GM12892 (cell line): ENCODE measurements around the gene CDH18.

Source experiments
- POLR2A ChIP-seq: IDR thresholded peaks from 2 replicates; pipeline ENCODE4 v1.6.1; 2011; ENCODE audit warnings: low read depth, low read length, control low read depth
- TAF1 ChIP-seq: IDR thresholded peaks from 2 replicates; pipeline ENCODE4 v1.6.1; 2011; ENCODE audit warnings: low read depth, mild to moderate bottlenecking, control low read depth, low read length, borderline replicate concordance

DNA sequence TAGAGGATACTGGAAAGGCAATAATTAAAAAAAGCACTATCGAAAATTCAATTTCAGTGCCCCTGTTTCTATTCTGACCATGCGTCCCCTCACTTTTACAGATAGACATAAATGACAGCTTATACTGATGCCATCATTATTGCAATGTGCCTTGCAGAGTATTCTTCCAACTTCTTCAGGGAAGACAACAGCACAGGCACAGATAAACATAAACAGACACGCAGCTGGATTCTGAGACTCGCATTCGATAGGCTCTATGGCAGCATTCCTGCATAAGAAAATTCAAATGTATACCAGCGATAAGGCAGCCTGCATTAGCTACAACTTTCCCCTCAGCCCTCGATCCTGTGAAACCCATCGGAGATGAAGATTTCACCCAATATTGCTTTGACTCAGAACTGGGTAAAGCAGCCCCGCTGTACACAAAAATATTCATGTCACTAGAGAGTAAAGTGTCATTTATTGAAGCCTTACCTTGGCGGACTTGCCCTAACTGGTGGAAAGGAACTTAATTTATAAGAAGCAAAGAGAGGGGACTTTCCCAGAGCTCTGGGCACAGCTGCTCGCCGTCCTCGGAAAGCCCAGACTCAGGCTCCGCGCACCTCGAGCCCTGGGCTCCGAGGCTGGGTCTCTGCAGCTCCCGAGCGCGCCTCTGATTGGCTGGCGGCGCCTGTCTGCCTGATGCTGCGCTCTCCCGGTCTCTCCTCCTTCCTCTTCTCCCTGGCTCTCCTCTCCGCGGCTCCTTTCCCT, at the start of gene CDH18:
- TF ChIP-seq POLR2A (no peak), TAF1 (no peak)
